GM18873 (cell line): Measurements from ENCODE around the gene OSTN.
"Not testable (repeated sequence)": the region's sequence is repeated elsewhere in the genome, so short reads cannot be mapped to it uniquely, and the experiment has no call there.

ENCODE experiments used
- ATAC-seq: cut with Tn5 transposase; IDR thresholded peaks from one replicate; pipeline ENCODE4 v1.9.1; 2021; ENCODE audit warnings: mild to moderate bottlenecking, moderate library complexity, moderate number of reproducible peaks; ENCODE audit not compliant: unreplicated experiment, low FRiP score

OSTN gene

GRCh38 chr3:191261304-191261638 is 62.2 kb downstream of the OSTN start:
- ATAC-seq: no peak

DNA sequence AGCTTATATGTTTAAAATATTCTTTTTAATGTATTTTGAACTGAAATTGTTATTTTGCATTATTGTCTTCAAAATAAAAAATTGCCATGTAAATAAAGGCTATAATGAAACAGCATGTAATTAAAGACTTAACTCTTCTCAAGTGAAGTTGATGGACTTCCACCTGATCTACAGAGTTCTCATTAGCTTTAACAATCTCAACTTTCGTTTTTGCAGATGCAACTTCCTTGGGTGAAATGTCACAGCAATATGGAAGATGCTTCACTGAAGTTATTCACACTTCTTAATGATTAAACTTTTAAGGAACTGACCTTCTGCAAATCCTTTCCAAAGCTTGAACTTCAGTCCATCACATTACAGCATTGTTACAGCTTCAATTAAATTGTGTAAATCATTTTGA is 63.6 kb downstream of the OSTN start:
- ATAC-seq: no peak

GRCh38 chr3:191263365-191263764 is 64.3 kb downstream of the OSTN start:
- ATAC-seq: peak; percentile 78

DNA sequence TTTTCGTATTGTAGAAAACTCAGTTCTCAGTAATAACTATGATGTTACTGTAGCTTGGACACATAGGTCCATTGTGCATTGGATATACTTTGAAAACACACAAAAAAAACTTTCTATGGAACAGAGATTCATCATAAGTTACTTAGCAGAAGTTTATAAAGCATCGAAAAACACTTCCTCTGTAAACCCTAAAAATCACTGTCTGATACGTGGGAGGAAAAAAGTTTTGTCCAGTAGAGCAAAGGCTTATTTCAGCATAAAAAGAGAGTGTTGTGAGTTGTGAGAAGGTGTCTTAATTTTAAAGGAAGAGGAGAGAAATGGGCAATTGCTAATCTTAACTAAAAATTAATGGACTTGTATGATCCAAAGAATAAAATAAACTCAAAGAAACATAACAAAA is 64.8 kb downstream of the OSTN start:
- no peak for ATAC-seq

- no peak for ATAC-seq
These were observed 69.7 kb downstream of the OSTN start for GRCh38 chr3:191268737-191269136.

DNA sequence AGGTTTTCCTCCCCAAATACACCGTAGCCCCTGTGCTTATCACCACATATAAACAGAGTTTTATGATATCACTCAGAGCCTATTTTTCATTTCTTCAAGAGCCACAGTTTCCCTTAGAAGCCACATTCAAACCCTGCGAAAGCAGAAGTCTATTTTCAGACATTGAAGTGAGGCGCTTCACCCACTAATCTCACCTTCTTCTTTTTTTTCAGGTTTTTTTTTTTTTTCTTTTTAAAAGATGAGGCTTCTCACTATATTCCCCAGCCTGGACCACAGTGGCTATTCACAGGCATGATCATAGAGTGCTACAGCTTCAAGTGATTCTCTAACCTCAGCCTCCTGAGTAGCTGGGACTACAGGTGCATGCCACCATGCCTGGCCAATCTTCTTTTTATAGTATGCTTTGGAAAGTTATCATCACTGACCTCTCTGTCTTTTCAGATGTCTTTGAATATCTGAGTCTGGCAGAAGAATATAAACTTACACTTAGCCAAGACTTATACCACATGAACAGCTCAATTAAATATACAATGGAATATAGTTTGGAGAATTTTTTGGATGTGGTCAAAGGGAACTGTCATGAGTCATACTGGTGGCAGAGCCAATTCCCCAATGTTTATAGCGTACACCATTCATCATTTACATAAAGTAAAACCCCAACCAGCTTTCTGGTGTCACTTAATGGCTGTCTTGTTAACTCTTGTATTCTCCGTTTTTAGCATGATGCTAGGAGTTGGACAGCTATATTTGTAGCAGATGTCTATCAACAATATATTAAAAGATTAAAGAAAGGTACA is 70.4 kb downstream of the OSTN start:
- peak; percentile 55 for ATAC-seq

DNA sequence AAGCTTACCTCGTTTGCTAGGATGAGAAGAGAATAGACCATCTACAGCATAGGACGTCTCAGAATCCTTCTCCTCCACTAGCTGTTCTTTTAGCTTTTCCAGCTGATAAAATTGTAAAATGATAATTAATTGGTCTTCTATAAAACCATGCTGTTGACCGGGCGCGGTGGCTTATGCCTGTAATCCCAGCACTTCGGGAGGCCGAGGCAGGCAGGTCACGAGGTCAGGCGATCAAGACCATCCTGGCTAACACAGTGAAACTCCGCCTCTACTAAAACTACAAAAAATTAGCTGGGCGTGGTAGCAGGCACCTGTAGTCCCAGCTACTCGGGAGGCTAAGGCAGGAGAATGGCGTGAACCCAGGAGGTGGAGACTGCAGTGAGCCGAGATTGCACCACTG is 76.2 kb downstream of the OSTN start:
- ATAC-seq: not testable (repeated sequence)

DNA sequence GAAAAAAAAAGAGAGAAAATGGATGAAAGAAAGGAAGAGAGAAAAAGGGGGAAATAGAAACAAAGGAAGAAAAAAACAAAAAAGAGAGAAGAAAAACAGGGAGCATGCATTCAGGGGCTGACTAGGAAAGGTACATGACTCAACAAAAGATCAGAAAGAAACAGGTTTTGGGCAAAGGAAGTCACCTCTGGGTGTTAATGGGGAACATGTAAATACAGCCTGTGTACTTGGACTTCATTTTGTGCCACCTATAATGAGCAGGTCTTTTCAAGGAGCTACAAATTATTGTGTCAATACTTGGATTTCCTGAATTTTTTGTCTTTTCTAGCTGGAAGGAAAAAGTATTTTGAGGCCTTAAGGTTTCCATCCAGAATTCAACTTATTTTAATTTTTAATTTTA is 76.7 kb downstream of the OSTN start:
- no peak for ATAC-seq

DNA sequence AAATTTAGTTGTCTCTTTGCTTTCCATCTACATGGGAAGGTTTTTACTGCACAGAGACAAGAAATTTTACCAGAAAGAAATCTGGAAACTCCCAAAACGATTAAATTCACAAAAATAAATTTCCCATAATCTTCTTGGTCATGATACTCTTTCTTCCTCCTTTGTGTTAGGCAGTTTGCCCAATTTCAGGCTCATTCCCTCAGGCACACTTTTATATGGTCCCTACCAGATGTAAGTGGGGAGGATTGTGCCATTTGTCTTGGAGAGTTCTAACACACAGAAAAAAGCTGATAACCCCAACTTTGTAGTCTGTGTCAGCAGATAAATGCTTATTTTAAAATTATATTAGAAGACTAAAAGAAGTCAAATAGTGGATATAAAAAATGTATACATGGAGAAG is 81.1 kb downstream of the OSTN start:
- ATAC-seq: no peak

DNA sequence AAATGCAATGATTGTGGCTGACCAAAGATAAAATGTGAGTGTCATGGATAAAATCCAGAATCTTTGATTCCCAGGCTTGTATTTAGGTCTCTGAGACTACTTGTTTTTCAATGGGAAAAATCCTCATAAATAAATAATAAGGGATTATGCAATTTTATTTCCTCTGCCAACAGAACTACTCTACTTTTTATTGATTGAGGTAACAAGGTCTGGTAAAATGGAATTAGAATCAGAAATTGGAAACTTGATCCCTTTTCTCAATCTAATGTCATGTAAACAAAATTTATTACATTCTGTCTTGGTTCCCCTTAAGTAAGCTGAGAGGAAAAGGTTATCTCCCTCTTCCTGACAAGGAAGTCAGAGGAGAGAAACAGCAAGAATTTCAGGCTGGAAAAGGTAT is 81.8 kb downstream of the OSTN start:
- no peak for ATAC-seq

DNA sequence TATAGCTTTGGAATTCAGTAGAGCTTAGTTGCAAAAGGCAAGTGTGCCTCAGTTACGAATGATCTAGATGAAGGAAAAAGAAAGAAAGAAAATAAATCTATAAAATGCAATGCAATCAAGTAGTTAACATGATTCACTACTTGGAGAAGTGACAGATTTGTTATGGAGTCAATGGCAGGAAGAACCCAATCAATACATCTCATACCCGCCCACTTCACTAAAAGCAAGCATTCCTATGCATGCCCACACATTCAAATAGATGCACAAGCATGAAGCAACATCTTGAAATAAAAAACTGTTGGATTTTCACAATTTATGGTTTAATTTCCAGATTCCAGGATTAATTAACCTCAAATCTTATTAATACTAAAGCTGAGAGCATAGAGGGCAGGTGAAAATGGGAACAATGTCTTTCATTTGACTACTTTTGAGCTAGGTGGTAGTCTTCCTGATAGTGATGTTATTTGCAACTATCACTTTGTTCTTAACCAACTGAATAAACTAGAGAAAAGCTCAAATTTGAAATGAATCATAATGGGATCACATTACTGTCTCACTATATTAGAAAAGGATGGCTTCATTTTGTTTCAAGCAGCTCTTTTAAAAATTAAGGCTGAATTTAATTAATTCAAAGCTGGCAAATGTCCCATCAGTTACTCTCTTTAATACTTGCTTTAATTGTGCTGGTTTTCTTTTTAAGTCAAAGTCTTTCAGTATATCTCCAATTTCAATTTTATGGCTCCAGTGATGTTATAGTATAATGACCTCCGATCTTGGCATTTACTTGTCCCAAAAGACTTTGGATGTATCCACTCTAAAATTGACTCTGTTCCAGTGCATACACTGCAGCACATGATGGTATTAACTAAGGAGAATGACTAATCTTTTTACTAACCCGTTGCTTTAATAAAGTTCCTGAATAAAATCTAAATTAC is 83.5 kb downstream of the OSTN start:
- ATAC-seq: peak; percentile 11

DNA sequence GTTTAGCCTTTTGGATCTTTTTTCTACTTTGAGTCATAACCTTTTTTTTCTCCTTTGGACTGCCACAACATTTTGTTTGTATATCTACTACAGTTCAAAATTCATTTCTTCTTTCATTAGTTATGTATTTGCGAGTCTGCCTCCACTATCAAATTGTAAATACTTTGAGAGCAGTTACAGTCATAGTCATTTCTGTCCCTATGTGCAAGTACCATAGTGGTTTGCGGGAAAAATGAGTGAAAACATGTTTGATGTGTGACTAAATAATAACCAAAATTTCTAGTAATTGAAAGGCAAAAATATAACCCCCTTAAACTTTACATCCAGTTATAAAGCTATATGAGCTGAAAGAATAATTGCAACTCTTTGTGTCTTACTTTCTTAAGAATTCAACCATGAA is 84.4 kb downstream of the OSTN start:
- peak; percentile 77 for ATAC-seq

DNA sequence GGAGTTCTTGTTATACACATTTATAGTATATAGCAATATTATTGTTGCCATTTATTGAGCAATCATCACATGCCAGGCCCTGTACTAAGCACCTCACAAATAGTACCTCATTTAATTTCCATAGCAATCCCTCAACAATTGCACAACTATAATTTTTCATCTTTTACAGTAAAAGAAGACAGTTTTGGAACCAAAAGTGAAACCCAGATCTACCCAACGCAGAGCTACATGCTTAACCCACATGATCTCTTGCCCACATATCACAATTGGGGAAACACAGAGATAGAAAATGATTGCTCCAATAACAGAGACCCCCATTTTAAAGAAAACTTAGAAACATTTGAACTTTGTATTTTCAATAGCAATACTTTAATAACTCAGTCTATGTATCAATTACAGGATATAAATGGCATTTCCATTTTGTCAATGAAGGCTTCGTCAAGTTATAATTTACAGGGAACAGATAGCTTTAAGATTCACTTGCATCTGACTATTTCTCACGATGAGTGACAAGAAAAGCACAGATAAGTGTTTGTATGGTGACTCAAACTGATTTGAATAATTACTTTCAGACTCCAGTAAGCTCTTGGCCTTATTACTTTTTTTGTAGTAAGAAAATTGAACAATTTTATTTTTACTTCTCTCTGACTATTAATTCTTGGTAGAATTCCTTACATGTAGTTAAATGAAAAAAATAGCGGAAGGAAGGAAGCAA is 91.4 kb downstream of the OSTN start:
- ATAC-seq: peak; percentile 67

GRCh38 chr3:191292243-191293015 is 93.4 kb downstream of the OSTN start:
- no peak for ATAC-seq

DNA sequence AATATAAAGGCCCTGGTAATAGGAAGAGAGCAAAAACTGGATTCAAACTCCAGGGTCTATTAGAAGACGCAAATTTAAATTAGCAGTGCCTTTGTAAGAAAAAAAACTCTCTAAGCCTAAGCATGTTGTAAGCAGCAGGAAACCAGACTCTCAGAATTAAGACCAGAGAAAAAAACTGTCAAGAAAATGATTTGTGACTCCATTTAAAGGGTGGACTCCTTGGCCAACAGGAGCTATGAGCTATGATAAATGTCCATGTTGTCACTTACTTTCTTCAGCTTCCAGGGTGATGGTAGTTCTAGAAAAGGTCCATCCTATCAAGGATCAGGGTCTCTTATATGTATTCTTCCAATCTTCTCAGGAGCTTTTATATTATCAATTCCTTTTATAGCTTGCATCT is 95.2 kb downstream of the OSTN start:
- no peak for ATAC-seq

- ATAC-seq: peak; percentile 89
These were observed 97.0 kb downstream of the OSTN start for GRCh38 chr3:191296041-191296541.

GRCh38 chr3:191298846-191299245 is 99.8 kb downstream of the OSTN start:
- ATAC-seq: no peak

GRCh38 chr3:191300422-191300821 is 101.4 kb downstream of the OSTN start:
- ATAC-seq: peak; percentile 27

DNA sequence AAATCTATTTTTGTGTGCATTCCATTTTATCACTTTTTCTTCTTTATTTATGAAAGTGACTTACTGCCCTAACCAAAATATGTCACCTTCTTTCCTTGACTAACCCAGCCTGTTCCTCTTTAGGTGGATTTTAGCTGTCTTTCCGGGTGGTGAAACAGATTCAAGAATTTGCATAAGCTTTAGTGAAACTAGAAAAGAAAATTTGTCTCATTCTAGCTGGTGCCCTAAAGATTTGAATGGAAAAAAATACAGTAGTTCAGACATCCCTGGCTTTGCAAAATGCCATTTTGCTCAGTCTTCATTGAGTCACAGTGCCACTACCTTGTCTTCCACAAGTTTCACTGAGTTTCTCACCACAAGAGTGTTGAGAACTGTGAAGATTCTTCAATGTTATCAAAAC is 102.0 kb downstream of the OSTN start:
- ATAC-seq: peak; percentile 78

DNA sequence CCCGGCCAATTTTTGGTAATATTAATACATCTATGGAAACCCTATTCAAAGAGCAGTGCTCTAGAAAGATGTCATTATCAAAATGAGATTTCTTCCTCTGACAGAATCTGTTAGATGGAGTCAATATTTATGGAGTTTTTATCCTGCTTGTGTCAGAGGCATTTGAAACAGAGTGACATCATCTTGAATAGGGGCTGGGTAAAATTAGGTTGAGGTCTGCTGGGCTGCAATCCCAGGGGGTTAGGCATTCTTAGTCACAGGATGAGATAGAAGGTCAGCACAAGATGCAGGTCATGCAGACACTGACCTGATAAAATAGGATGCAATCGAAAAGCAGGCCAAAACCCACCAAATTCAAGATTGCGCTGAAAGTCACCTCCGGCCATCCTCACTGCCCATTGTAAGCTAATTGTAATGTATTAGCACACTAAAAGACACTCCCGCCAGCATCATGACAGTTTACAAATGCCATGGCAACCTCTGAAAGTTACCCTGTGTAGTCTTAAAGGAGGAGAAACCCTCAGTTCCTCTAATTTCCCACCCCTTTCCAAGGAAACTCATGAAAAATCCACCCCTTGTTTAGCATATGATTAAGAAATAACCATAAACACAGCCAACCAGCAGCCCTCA is 102.9 kb downstream of the OSTN start:
- ATAC-seq: no peak
